Measurements from ENCODE around the gene SOWAHA.

SOWAHA gene

GRCh38 chr5:132775476-132775961, 37.6 kb upstream of the SOWAHA start:
- H2AFZ ChIP-seq (ENCODE audit: low read depth, low read length, severe bottlenecking), result no peak overlapping the region
- no peaks in the 10 kb centered on the region for H3K36me3 ChIP-seq (ENCODE audit: low read length)
- no peaks in the 10 kb centered on the region for H3K9me2 ChIP-seq (replicated peaks; ENCODE audit: insufficient read depth, low read length)
- no peaks in the 10 kb centered on the region for H3K27me3 ChIP-seq (ENCODE audit: low read length)
- no peaks in the 10 kb centered on the region for H4K20me1 ChIP-seq (ENCODE audit: low read depth, low read length)
- H3K27ac ChIP-seq (ENCODE audit: low read depth, low read length), result no peak overlapping the region
- no peaks in the 10 kb centered on the region for H3K9me3 ChIP-seq (ENCODE audit: insufficient read depth, low read length)
- H3K9ac ChIP-seq (ENCODE audit: low read length), result no peak overlapping the region
- no peak overlapping the region for H3K4me3 ChIP-seq (ENCODE audit: insufficient read depth, low read length, poor library complexity, severe bottlenecking)
- no peaks in the 10 kb centered on the region for H3K79me2 ChIP-seq (ENCODE audit: insufficient read depth, low read length)
- no peaks in the 10 kb centered on the region for H3F3A ChIP-seq (ENCODE audit: insufficient read depth)
- TF ChIP-seq CTCF (IDR thresholded peaks at IDR 0.05; ENCODE audit: insufficient read depth, low read length, poor library complexity, severe bottlenecking), result no peak
- TF ChIP-seq EZH2phosphoT487 (conservative IDR thresholded peaks at IDR 0.05; ENCODE audit: low read length), result no peak
- H3K4me2 ChIP-seq (ENCODE audit: low read depth, low read length, poor library complexity, severe bottlenecking), result no peak overlapping the region

- no peak overlapping the region for H3K27ac ChIP-seq (ENCODE audit: low read depth, low read length)
- H3F3A ChIP-seq (ENCODE audit: insufficient read depth), result no peaks in the 10 kb centered on the region
- no peaks in the 10 kb centered on the region for H3K9me3 ChIP-seq (ENCODE audit: insufficient read depth, low read length)
- H4K20me1 ChIP-seq (ENCODE audit: low read depth, low read length), result no peaks in the 10 kb centered on the region
- no peaks in the 10 kb centered on the region for H3K9me2 ChIP-seq (replicated peaks; ENCODE audit: insufficient read depth, low read length)
- H3K36me3 ChIP-seq (ENCODE audit: low read length), result no peaks in the 10 kb centered on the region
- H3K27me3 ChIP-seq (ENCODE audit: low read length), result no peaks in the 10 kb centered on the region
- H3K9ac ChIP-seq (ENCODE audit: low read length), result no peak overlapping the region
- H3K4me3 ChIP-seq (ENCODE audit: insufficient read depth, low read length, poor library complexity, severe bottlenecking), result no peak overlapping the region
- H3K79me2 ChIP-seq (ENCODE audit: insufficient read depth, low read length), result no peaks in the 10 kb centered on the region
- H3K4me2 ChIP-seq (ENCODE audit: low read depth, low read length, poor library complexity, severe bottlenecking), result no peak overlapping the region
- no peak overlapping the region for H2AFZ ChIP-seq (ENCODE audit: low read depth, low read length, severe bottlenecking)
- TF ChIP-seq CTCF (IDR thresholded peaks at IDR 0.05; ENCODE audit: insufficient read depth, low read length, poor library complexity, severe bottlenecking) (no peak), EZH2phosphoT487 (conservative IDR thresholded peaks at IDR 0.05; ENCODE audit: low read length) (no peak)
Observed at GRCh38 chr5:132776131-132776937, 36.8 kb upstream of the SOWAHA start.

- Histone ChIP-seq H3K27ac (ENCODE audit: low read depth, low read length) (no peak overlapping the region), H3K9ac (ENCODE audit: low read length) (no peak overlapping the region), H3K4me3 (ENCODE audit: insufficient read depth, low read length, poor library complexity, severe bottlenecking) (no peak overlapping the region), H3K9me3 (ENCODE audit: insufficient read depth, low read length) (no peaks in the 10 kb centered on the region), H3F3A (ENCODE audit: insufficient read depth) (no peaks in the 10 kb centered on the region), H3K9me2 (replicated peaks; ENCODE audit: insufficient read depth, low read length) (no peaks in the 10 kb centered on the region), H3K27me3 (ENCODE audit: low read length) (no peaks in the 10 kb centered on the region), H3K4me2 (ENCODE audit: low read depth, low read length, poor library complexity, severe bottlenecking) (no peak overlapping the region), H3K36me3 (ENCODE audit: low read length) (no peaks in the 10 kb centered on the region), H4K20me1 (ENCODE audit: low read depth, low read length) (no peaks in the 10 kb centered on the region), H3K79me2 (ENCODE audit: insufficient read depth, low read length) (no peaks in the 10 kb centered on the region), H2AFZ (ENCODE audit: low read depth, low read length, severe bottlenecking) (no peak overlapping the region)
- no peak for TF ChIP-seq EZH2phosphoT487 (conservative IDR thresholded peaks at IDR 0.05; ENCODE audit: low read length)
- TF ChIP-seq CTCF (IDR thresholded peaks at IDR 0.05; ENCODE audit: insufficient read depth, low read length, poor library complexity, severe bottlenecking), result no peak
Observed at GRCh38 chr5:132776938-132777208, 36.2 kb upstream of the SOWAHA start.
